Activated T-helper 9 cell treated with anti-CD3 and anti-CD28 coated beads, Interleukin-2, amount 50 U/mL, for 16 hours (primary cell): Measurements from ENCODE around the gene ANKRD45.
A peak's percentile ranks its signal among the peaks of the same experiment; 100 is the strongest.
"Not testable (repeated sequence)": the region's sequence is repeated elsewhere in the genome, so short reads cannot be mapped to it uniquely, and the experiment has no call there.

Source experiments
- DNase-seq: peaks from one replicate; pipeline ENCODE4 v3.0.0-alpha.2; 2020; ENCODE audit warnings: low read depth

The ANKRD45 gene, protein sequence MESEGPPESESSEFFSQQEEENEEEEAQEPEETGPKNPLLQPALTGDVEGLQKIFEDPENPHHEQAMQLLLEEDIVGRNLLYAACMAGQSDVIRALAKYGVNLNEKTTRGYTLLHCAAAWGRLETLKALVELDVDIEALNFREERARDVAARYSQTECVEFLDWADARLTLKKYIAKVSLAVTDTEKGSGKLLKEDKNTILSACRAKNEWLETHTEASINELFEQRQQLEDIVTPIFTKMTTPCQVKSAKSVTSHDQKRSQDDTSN

DNA sequence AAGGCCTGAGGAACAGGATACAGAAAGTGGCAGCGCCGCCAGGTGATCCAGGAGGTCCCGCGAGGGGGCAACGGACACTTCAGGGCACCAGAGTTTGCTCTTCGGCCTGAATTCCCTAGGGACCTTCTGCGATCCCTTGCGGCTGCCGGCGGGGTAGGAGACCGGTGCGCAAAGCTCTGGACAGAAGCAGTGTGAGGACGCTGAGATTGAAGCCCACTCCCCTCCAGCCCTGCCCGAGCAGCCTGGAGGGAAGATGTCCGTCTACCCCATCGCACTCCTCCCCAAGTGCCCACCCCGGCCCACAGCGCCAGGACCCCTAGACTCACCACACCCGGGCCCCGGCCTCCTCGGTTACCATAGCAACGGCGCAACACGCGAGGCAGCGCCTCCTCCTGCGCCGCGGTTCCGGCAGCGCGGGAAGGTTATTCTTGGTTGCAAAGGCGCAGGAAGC, at the start of gene ANKRD45:
Gene ANKRD45 (minus strand): TSS at position 361 of the 451 bp plus-strand sequence. CDS start 10,433 bp downstream, outside the sequence.
- DNase-seq = no peak

DNA sequence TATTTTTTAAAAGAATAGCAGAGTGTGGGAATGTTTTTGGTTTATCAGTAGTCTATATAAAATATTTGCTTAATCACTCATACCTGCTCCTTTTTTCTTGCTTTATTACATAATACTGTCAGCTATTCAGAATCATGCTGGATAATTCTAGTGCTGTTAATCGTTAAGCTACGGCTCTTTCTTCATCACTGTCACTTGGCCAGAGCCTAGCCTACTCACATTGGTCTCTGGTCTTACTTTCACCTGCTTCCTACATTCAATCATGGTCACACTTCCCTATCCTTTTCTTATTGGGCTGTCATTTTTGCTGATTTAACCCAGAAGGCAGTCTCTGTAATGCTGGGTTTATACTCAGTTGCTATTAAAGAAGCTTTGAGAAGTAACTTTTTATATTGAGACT, 47.6 kb upstream of the ANKRD45 start:
- no peak for DNase-seq

DNA sequence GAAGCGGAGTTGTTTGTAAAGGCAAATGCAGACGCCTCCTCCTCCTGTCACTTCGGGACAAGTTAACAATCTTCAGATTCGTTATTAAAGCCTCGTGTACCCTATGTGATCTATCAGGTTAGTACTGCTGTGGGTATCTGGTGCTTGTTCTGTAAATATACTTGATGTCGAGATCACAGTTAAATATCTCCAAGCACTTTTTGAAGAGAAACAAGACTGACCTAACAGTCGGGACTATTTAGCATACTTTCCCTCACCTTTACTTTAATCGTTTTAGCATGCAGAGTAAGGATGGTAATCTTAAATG, 45.8 kb upstream of the ANKRD45 start:
- no peak for DNase-seq

DNA sequence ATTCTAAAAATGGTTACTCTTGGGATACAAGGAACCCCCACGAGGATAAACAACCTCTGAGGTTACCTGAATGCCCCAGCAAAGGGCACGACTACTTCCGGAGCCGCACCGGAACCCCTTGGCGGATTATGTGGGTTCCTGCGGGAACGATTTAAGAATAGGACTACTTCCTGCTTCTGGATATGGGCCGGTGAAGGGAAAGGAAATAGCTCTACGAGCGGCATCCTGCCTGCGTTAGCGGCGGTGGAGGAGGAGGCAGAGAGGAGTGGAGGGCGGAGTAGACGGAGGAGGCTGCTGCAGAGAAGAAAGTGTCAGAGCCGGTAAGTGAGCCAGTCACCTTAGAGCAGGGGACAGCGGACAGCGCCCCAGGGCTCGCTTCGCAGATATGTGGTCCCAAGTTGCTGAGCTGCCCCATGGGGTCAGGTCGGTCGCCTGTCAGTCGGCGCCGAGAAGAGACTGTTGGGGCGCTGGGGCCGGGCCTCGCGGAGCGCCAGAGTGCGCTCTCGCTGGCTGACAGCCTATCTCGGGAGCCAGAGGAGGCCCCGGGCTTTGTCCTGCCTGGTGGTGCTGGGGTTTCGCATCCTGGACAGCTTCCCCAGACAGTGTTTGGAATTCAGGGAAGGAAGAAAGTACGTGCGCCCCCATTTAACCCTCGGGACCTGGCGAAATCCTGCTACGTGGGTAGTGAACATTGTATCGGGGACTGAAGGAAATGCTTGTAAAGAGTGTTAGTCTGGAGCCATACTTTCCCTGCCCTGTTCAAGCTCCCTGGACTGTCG, 45.3 kb upstream of the ANKRD45 start, which contains the start of gene KLHL20:
Gene KLHL20 (plus strand): TSS at position 223 of the 779 bp plus-strand sequence. CDS start 1,063 bp downstream, outside the sequence.
- DNase-seq = peak; percentile 76

DNA sequence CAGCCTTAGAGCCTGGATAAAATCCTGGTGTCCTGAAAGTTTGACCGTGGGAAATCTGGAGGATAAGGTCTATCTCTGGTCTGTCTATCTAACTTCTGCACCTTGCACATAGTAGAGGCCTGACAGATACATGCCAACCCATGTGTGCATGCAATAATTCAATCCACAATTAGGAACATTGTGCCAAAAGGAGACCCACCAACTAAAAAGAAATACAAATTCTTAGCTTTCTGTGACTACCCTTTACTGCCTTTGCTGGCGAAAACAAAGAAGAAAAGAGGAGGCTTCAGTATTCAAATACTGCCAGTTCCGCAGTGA, 44.7 kb upstream of the ANKRD45 start:
- DNase-seq = no peak

DNA sequence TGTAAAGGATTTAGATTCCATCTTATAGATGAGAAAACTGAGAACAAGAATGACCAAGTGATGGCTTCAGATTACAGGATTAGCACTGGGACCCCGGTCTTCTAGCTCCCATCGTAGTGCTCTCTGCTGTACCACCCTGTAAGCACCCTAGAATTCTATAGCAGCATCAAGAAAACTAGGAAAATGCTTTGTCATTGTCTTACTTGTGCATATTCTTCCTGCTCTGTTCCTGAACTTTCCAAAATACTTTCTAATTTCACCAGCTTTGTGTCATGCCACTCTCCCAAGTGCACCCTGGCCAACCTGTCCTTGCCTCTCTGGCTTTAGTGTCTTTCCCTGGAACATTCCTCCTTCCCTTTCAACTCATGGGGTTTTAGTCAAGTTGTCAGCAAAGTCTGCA, 39.1 kb upstream of the ANKRD45 start:
- no peak for DNase-seq

DNA sequence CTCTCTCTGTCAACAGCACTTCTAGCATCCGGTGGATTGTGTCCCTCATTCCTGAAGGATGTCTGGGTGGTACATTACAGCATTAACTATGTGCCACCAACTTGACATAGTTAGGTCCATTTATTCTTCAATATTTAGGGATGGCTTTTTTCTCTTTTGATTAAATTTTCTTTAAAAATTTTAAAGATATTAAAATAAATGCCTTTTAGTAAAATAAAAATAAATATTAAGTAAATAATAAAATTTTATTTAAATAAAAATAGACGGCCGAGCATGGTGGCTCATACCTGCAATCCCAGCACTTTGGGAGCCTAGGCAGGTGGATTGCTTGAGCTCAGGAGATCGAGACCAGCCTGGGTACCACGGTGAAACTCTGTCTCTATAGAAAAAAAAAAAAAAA, 35.5 kb upstream of the ANKRD45 start:
- no peak for DNase-seq

DNA sequence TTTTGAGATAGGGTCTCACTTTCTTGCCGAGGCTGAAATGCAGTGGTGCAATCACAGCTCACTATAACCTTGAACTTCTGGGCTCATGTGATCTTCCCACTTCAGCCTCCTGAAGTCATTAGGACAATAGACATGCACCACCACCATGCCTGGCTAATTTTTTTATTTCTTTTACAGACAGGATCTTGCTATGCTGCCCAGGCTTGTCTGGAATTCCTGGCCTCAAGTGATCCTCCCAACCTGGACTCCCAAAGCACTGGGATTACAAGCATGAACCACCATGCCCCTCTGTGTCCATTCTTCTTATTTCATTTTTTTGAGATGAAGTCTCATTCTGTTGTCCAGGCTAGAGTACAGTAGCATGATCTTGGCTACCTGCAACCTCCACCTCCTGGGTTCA, 33.1 kb upstream of the ANKRD45 start:
- DNase-seq = no peak

DNA sequence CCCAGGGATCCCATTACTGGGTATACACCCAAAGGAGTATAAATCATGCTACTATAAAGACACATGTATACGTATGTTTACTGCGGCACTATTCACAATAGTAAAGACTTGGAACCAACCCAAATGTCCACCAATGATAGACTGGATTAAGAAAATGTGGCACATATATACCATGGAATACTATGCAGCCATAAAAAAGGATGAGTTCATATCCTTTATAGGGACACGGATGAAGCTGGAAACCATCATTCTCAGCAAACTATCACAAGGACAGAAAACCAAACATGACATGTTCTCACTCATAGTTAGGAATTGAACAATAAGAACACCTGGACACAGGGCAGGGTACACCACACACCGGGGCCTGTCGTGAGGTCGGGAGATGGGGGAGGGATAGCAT, 31.6 kb upstream of the ANKRD45 start:
- DNase-seq = not testable (repeated sequence)

DNA sequence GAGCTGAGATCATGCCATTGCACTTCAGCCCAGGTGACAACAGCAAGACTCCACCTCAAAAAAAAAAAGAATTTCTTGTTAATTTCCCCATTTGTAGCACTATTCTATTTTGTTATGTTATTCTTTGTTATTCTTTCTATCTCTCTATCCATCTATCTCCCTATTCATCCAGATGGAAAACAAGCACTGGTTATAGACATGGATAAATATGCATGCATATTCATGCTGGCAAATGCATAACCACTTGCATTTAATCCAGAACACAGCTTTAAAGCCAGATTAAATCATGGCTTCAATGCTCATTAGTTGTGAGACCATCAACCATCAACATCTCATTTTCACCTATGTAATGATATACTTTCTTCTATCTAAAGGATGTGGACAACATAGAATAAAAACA, 23.6 kb upstream of the ANKRD45 start:
- DNase-seq = no peak

DNA sequence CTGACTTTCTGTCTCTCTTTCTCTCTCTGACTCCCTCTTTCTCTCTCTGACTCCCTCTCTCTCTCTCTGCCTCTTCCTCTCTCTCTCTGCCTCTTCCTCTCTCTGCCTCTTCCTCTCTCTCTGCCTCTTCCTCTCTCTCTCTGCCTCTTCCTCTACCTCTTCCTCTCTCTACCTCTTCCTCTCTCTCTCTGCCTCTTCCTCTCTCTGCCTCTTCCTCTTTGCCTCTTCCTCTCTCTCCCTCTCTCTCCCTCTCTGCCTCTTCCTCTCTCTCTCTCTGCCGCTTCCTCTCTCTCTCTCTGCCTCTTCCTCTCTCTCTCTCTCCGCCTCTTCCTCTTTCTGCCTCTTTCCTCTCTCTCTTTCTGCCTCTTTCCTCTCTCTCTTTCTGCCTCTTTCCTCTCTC, 18.6 kb upstream of the ANKRD45 start:
- no peak for DNase-seq

DNA sequence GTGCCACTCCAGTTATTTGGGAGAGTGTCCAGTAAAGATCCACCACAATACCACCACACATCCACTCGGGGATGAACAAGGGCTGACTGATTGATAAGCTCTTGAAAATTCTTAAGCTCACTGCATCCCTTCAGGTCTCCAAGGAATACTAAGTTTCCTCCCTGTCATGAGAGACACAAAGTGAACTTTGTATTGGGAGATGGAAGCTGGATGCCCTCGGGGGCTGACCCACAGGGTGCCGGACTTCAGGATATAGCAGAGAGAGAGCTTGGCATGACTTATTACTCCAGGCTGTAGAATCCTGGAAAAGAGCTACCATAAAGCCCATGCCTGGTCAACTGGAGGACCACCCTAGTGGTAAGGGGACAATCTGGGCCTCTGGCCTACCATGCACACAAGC, 15.5 kb upstream of the ANKRD45 start:
- DNase-seq = not testable (repeated sequence)

DNA sequence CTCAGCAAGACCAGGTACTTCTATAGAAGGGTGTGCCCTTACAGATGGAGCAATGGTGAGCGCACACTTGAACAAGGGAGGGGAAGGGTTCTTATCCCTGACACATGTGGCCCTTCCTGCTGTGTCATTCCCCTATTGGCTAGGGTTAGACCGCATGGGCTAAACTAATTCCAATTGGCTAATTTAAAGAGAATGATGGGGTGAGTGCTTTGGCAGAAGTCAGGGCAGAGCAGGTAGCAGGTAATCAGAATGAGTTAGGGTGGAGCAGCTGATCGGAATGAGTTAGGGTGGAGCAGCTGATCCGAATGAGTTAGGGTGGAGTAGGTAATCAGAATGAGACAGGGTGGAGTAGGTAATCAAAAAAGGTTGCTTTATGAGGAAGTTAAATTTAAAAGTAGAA, 14.2 kb upstream of the ANKRD45 start:
- not testable (repeated sequence) for DNase-seq

DNA sequence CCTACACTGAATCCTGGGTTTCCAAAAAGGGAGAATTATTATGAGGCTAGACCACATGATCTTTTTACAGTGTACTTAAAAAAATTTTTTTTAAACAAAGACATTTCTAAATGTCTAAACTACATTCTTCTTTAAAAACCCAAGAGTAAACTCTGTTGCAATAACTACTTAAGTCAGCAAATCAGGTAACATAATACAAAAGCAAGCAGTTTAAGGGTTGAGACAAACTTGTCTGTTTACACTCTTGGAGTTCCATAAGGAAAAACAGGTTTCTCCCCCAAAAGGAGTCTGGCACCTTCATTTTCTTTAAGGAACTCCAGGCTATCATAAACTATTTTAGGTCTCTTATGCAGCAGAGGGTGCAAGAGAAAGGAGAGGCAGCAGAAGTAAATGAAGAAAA, 12.5 kb upstream of the ANKRD45 start:
- DNase-seq = no peak

DNA sequence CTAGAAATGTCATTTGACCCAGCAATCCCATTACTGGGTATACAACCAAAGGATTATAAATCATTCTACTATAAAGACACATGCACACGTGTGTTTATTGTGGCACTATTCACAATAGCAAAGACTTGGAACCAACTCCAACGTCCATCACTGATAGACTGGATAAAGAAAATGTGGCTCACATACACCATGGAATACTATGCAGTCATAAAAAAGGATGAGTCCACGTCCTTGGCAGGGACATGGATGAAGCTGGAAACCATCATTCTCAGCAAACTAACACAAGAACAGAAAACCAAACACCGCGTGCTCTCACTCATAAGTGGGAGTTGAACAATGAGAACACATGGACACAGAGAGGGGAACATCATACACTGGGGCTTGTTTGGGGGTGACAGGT, 10.5 kb upstream of the ANKRD45 start:
- not testable (repeated sequence) for DNase-seq

DNA sequence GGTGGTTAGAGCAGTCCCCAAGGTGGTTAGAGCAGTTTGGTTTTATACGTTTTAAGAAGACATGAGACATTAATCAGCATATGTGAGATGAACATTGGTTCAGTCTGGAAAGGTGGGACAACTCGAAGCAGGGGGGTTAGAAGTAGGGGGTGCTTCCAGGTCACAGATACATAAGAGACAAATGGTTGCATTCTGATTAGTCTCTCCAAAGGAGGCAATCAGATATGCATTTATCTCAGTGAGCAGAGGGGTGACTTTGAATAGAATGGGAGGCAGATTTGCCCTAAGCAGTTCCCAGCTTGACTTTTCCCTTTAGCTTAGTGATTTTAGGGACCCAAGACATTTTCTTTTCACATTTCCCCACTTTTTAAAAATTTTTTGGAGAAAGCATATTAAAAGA, 4.8 kb upstream of the ANKRD45 start:
- DNase-seq = not testable (repeated sequence)

DNA sequence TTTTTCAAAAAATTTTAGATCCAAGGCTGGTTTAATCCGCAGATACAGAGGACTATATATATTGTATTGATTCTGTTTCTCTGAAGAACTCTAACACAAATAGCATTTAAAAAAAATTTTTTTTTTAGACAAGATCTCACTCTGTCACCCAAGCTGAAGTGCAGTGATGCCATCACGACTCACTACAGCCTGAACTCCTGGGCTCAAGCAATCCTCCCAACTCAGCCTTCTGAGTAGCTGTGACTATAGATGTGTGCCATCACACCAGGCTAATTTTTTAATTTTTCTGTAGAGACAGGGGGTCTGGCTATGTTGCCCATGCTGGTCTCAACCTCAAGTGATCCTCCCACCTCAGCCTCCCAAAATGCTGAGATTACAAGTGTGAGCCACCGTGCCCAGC, 3.0 kb downstream of the ANKRD45 start:
- DNase-seq = no peak

DNA sequence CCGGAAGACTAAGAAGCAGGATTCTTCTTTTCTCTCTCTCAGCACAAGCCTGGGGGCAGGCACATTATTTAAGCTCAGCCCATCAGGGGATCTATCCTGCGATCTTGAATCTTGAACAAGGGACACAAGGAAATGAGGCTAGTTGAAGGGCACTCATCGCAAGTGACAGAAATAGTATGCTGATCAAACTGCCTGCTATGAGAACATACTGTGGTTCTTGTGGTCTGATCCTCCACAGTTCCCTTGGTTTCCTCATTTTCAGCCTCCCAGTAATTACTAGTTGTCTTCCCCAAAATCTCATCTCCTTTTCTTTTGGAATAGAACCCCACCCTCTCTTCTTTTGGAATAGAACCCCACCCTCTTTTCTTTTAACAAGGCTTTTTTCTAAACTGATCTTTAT, 6.5 kb downstream of the ANKRD45 start:
- no peak for DNase-seq

DNA sequence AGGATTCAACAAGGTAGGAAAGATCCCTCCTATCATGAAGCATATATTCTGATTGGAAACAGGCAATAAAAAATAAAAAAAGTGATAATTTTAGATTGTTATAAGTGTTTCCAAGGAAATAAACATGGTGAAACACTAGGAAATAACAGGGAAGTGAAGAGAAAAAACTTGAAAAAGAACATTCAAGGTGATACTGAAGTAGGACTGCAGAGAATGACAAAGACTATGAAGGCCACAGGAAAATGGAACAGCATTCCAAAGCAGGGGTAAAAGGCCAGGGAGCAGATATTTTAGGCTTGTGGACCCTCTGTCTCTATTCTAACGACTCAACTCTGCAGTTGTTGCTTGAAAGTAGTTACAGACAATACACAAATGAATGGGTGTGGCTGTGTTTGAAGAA, 7.9 kb downstream of the ANKRD45 start:
- DNase-seq = no peak

DNA sequence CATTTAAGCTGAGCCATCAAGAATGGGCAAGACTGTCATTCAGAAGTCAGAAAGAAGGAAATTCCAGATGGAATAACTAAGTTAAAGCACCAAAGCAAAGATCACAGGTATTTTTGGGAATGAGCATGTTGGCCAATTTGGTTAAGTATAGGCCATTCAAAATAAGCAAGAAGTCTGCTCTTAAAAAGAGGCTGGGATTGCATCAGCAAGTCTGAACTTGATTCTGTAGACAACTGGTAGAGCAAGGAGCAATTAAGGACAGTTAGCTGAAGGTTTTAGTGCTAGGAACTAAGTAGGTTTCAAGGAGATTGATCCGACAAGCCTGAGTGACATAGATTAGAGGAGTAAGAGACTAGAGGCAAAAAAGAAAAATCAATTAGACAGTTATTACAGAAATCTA, 8.4 kb downstream of the ANKRD45 start:
- no peak for DNase-seq

DNA sequence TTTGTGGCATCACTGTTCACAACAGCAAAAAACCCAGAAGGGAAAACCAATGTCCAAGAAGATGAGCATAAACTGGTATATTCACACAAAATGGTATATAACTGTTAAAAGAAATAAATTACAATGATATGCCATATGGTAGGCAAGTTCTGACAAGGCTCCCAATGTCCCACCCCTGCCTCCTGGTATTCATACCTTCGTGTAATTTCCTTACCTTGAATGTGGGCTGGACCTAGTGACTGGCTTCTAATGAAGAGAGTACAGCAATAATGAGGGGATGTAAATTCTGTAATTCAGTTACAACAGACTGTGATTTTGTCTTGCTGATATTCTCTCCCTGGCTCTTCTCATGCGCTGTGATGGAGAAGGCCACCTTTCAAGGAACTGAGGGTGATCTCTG, 9.3 kb downstream of the ANKRD45 start:
- no peak for DNase-seq

DNA sequence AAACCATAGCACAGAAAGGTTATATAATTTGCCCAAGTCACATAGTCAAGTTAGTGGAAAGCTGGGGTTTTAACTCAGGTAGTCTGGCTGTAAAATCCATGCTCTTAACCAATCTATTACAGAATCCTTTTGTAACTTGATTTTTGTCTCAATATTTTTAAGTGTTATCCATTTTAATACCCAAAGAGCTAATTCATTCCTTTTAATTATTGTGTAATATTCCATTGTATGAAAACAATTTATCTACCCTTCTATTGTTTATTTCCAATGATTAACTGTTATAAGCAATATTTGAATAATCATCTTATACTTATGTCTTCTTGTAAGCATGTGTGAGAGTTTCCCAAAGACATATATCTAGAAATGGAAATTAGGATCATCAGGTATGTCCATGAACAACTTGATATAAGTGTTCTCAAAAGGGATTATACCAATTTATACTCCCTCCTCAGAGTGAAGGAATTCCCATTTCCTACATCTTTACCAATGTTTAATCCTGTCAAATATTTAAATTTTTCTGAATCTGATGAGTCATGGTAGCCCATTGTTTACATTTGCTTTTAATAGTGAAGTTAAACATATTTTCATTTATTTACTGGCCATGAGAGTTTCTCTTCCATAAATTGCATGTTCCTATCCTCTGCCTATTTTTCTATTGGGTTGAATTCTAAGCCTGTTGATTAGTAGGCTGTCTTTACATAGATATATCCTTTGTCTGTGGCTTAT, 20.6 kb downstream of the ANKRD45 start:
- no peak for DNase-seq

DNA sequence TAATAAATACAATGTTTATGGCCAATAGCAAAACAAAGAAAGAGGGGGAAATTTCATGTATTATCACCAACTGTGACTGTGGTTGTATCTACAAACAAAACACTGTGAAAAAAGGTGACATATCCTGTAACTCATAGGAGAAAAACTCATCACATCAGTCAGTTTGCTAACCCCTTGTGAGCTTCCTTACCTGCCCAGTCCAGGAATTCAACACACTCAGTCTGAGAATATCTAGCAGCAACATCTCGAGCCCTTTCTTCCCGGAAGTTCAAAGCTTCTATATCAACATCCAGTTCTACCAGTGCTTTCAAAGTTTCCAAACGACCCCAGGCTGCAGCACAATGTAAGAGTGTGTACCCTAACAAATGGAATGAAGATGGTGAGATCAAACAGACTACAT, 23.0 kb downstream of the ANKRD45 start:
- no peak for DNase-seq
